GM23338 (cell line): Measurements from ENCODE around the gene XRCC4. TPM values are rescaled to one million over a fixed set of nuclear protein-coding genes. Genes with fewer than 3 reads are reported as not detected.

Source experiments
- ATAC-seq: fragments of 200-7000 bp; cut with Tn5 transposase; 3 replicates; pipeline ENCODE4 v1.9.1; 2020
- DNase-seq: peaks from one replicate; pipeline ENCODE4 v3.0.0-alpha.2; 2015; ENCODE audit warnings: low spot score
- H2AFZ ChIP-seq: fragments of 200-600 bp; sonication (generic); 2 replicates; pipeline ENCODE4 v1.8.0; 2016; ENCODE audit warnings: antibody characterized with exemption, mild to moderate bottlenecking, moderate library complexity
- H3F3A ChIP-seq: fragments of 200-600 bp; sonication (generic); replicated peaks from 2 replicates; pipeline ENCODE4 v1.8.0; 2017; ENCODE audit warnings: antibody characterized with exemption, mixed run types, low read depth
- H3K27ac ChIP-seq: fragments of 200-600 bp; sonication (generic); 2 replicates; pipeline ENCODE4 v1.6.1; 2016; ENCODE audit warnings: low read depth
- H3K27me3 ChIP-seq: fragments of 200-600 bp; sonication (generic); 2 replicates; pipeline ENCODE4 v1.8.0; 2016; ENCODE audit warnings: mild to moderate bottlenecking, mixed run types, moderate library complexity; ENCODE audit not compliant: insufficient read depth
- H3K36me3 ChIP-seq: fragments of 200-600 bp; sonication (generic); 2 replicates; pipeline ENCODE4 v1.8.0; 2016; ENCODE audit warnings: mild to moderate bottlenecking; ENCODE audit not compliant: insufficient read depth
- H3K4me1 ChIP-seq: fragments of 200-600 bp; sonication (generic); 2 replicates; pipeline ENCODE4 v1.8.0; 2016; ENCODE audit warnings: mild to moderate bottlenecking, moderate library complexity; ENCODE audit not compliant: insufficient read depth
- H3K4me2 ChIP-seq: fragments of 200-600 bp; sonication (generic); 2 replicates; pipeline ENCODE4 v1.7.1; 2017; ENCODE audit warnings: mixed run types
- H3K4me3 ChIP-seq: fragments of 200-600 bp; sonication (generic); 2 replicates; pipeline ENCODE4 v1.6.1; 2016; ENCODE audit warnings: mixed run types
- H3K79me2 ChIP-seq: fragments of 200-600 bp; sonication (generic); replicated peaks from 2 replicates; pipeline ENCODE4 v1.8.0; 2017; ENCODE audit warnings: mild to moderate bottlenecking; ENCODE audit not compliant: insufficient read depth
- H3K9me2 ChIP-seq: fragments of 200-600 bp; sonication (generic); 2 replicates; pipeline ENCODE4 v1.8.0; 2017; ENCODE audit not compliant: insufficient read depth
- H4K20me1 ChIP-seq: fragments of 200-600 bp; sonication (generic); replicated peaks from 2 replicates; pipeline ENCODE4 v1.8.0; 2017; ENCODE audit warnings: mild to moderate bottlenecking; ENCODE audit not compliant: insufficient read depth
- H3K27ac Mint-ChIP-seq: 2 replicates; pipeline ENCODE4 v1.8.0; 2020; ENCODE audit warnings: inconsistent platforms, mild to moderate bottlenecking, moderate library complexity, mixed read lengths
- H3K27me3 Mint-ChIP-seq: 3 replicates; pipeline ENCODE4 v1.8.0; 2022; ENCODE audit warnings: low read depth, mild to moderate bottlenecking, moderate library complexity, mixed read lengths, inconsistent platforms; ENCODE audit not compliant: insufficient read depth, poor library complexity
- H3K36me3 Mint-ChIP-seq: 3 replicates; pipeline ENCODE4 v1.8.0; 2021; ENCODE audit warnings: low read depth, mild to moderate bottlenecking, inconsistent platforms, moderate library complexity, mixed read lengths
- H3K4me1 Mint-ChIP-seq: 3 replicates; pipeline ENCODE4 v1.8.0; 2020; ENCODE audit warnings: mild to moderate bottlenecking, inconsistent platforms, mixed read lengths
- H3K4me3 Mint-ChIP-seq: 3 replicates; pipeline ENCODE4 v1.8.0; 2021; ENCODE audit warnings: moderate library complexity, mild to moderate bottlenecking, inconsistent platforms, mixed read lengths
- H3K9me3 Mint-ChIP-seq: 3 replicates; pipeline ENCODE4 v1.8.0; 2020; ENCODE audit warnings: moderate library complexity, mild to moderate bottlenecking, inconsistent platforms, mixed read lengths
- CREB1 ChIP-seq: fragments of 250-450 bp; sonication (Bioruptor Pico); IDR thresholded peaks from 2 replicates; pipeline ENCODE4 v1.5.0; 2020; ENCODE audit warnings: low read depth, mild to moderate bottlenecking, moderate library complexity
- CTCF ChIP-seq, 2 experiments: fragments of 200-600 bp in 1 of 2; sonication (generic) in 1 of 2; conservative IDR thresholded peaks; 2 replicates each; pipeline versions ENCODE4 v1.5.1 to v1.6.1; 2016 to 2017; ENCODE audit warnings: antibody characterized with exemption in 2 of 2, low read depth in 2 of 2, mild to moderate bottlenecking in 2 of 2, moderate library complexity in 1 of 2
- ETS1 ChIP-seq: IDR thresholded peaks from 2 replicates; pipeline ENCODE4 v1.6.1; 2016; ENCODE audit warnings: antibody characterized with exemption
- EZH2phosphoT487 ChIP-seq: fragments of 200-600 bp; sonication (generic); IDR thresholded peaks from one replicate; pipeline ENCODE4 v1.8.1; 2018; ENCODE audit warnings: antibody characterized with exemption; ENCODE audit not compliant: unreplicated experiment
- JUNB ChIP-seq: IDR thresholded peaks from one replicate; pipeline ENCODE4 v1.6.1; 2016; ENCODE audit warnings: antibody characterized with exemption; ENCODE audit not compliant: unreplicated experiment
- NANOG ChIP-seq: IDR thresholded peaks from 2 replicates; pipeline ENCODE4 v1.6.1; 2016; ENCODE audit warnings: antibody characterized with exemption, borderline replicate concordance
- POLR2AphosphoS5 ChIP-seq: IDR thresholded peaks from 2 replicates; pipeline ENCODE4 v1.6.1; 2016; ENCODE audit warnings: antibody characterized with exemption, low read depth
- REST ChIP-seq: IDR thresholded peaks from one replicate; pipeline ENCODE4 v1.6.1; 2018; ENCODE audit warnings: antibody characterized with exemption; ENCODE audit not compliant: unreplicated experiment
- STAT1 ChIP-seq: IDR thresholded peaks from one replicate; pipeline ENCODE4 v1.6.1; 2016; ENCODE audit warnings: antibody characterized with exemption; ENCODE audit not compliant: unreplicated experiment
- ZNF114 ChIP-seq: fragments of 250-450 bp; sonication (Bioruptor Pico); IDR thresholded peaks from 2 replicates; pipeline ENCODE4 v1.5.0; 2020; ENCODE audit warnings: mild to moderate bottlenecking, moderate library complexity
- ZNF331 ChIP-seq: fragments of 250-450 bp; sonication (Bioruptor Pico); IDR thresholded peaks from 2 replicates; pipeline ENCODE4 v1.5.0; 2020; ENCODE audit warnings: low read depth, mild to moderate bottlenecking, moderate library complexity
- ZNF462 ChIP-seq: fragments of 250-450 bp; sonication (Bioruptor Pico); IDR thresholded peaks from 2 replicates; pipeline ENCODE4 v1.5.0; 2020; ENCODE audit warnings: mild to moderate bottlenecking, moderate library complexity
- polyA plus RNA-seq: library from polyadenylated mRNA; unstranded; fragments of >200 nt; fragmentation: Nextera tagmentation; extraction: Ambion mirVana; gene quantifications from 2 replicates; pipeline ENCODE4 v1.2.1, GENCODE V29; 2016
- total RNA-seq: library from RNA; depleted of rRNA; stranded (reverse); fragments of >200 nt; shearing (Covaris generic); gene quantifications from 2 replicates; pipeline ENCODE4 v1.2.3, GENCODE V29; 2014

Gene XRCC4
- total and polyA plus RNA-seq, 2 experiments from 2014 or later = 11.5 to 22.4 TPM

GRCh38 chr5:83331842-83332241, 254.5 kb downstream of the XRCC4 start:
- Histone ChIP-seq H3K4me1 (no peaks in the 10 kb centered on the region), H3K9me2 (no peaks in the 10 kb centered on the region), H4K20me1 (no peaks in the 10 kb centered on the region), H3F3A (no peaks in the 10 kb centered on the region), H3K27ac (no peak overlapping the region), H3K4me3 (no peak overlapping the region), H2AFZ (no peak overlapping the region), H3K79me2 (no peaks in the 10 kb centered on the region), H3K36me3 (no peaks in the 10 kb centered on the region), H3K27me3 (no peaks in the 10 kb centered on the region), H3K4me2 (no peak overlapping the region)
- DNase-seq = no peak
- Mint-ChIP-seq H3K9me3 (no peaks in the 10 kb centered on the region), H3K36me3 (no peaks in the 10 kb centered on the region), H3K4me1 (no peaks in the 10 kb centered on the region), H3K27ac (no peak overlapping the region), H3K27me3 (no peaks in the 10 kb centered on the region), H3K4me3 (no peak overlapping the region)
- TF ChIP-seq CREB1 (CRISPR knock-in tag) = no peak
- TF ChIP-seq EZH2phosphoT487 = no peak
- TF ChIP-seq POLR2AphosphoS5 = no peak
- TF ChIP-seq ZNF114 (CRISPR knock-in tag) = no peak
- no peak for TF ChIP-seq CTCF (conservative IDR thresholded peaks at IDR 0.05; ENCODE audit: low read depth in 2 of 2)
- no peak for TF ChIP-seq REST
- TF ChIP-seq ZNF331 (CRISPR knock-in tag) = no peak
- no peak for TF ChIP-seq JUNB
- TF ChIP-seq ZNF462 (CRISPR knock-in tag) = no peak
- TF ChIP-seq NANOG = no peak
- no peak for TF ChIP-seq STAT1
- no peak for TF ChIP-seq ETS1
- no peak for ATAC-seq
